Measurements from ENCODE around the gene UQCR11. TPM values are rescaled to one million over a fixed set of nuclear protein-coding genes. Genes with fewer than 3 reads are reported as not detected.
A peak's percentile ranks its signal among the peaks of the same experiment; 100 is the strongest.

UQCR11 gene
- total RNA-seq (2014; rRNA removed; shearing (Covaris generic); ENCODE audit: low replicate concordance) = 59.5 and 192 TPM in 2 replicates

GRCh38 chr19:1605236-1606137 lies at the start of gene UQCR11:
Gene UQCR11, minus strand, starts transcription at chr19:1605462. Its CDS starts 53 bp downstream, at chr19:1605409.
- DNase-seq = peak; percentile 89
- no peaks in the 10 kb centered on the region for H3K27me3 ChIP-seq
- peaks cover 7% of the 10 kb centered on the region for H3K36me3 ChIP-seq
- peak within 1 kb of the TSS; percentile 86 for H3K4me3 ChIP-seq
- H3K9me3 ChIP-seq = no peaks in the 10 kb centered on the region

GRCh38 chr19:1654178-1654792 lies 49.0 kb upstream of the UQCR11 start:
- H3K4me3 ChIP-seq = no peak overlapping the region
- no peak for DNase-seq

GRCh38 chr19:1653300-1653628 lies 48.0 kb upstream of the UQCR11 start:
- DNase-seq = no peak
- H3K36me3 ChIP-seq = peaks cover 10% of the 10 kb centered on the region; the same call in 1 of the 2 replicates
- no peaks in the 10 kb centered on the region for H3K27me3 ChIP-seq
- H3K9me3 ChIP-seq = no peaks in the 10 kb centered on the region
- peak overlapping the region; percentile 83 for H3K4me3 ChIP-seq

More at GRCh38 chr19:1654178-1654792, 49.0 kb upstream of the UQCR11 start:
- H3K36me3 ChIP-seq = peaks cover 8% of the 10 kb centered on the region; the same call in 1 of the 2 replicates
- H3K27me3 ChIP-seq = no peaks in the 10 kb centered on the region
- H3K9me3 ChIP-seq = no peaks in the 10 kb centered on the region

- peak; percentile 94 for DNase-seq
- Histone ChIP-seq H3K27me3 (no peaks in the 10 kb centered on the region), H3K36me3 (peaks cover 10% of the 10 kb centered on the region; the same call in 1 of the 2 replicates), H3K9me3 (no peaks in the 10 kb centered on the region), H3K4me3 (peak within 1 kb of the TSS; percentile 83)
Observed at GRCh38 chr19:1652471-1653299, 47.4 kb upstream of the UQCR11 start, which contains the start of gene TCF3. Gene TCF3, minus strand, starts transcription at chr19:1652615. Its CDS starts 2,367 bp downstream, at chr19:1650248.

- H3K27me3 ChIP-seq = no peaks in the 10 kb centered on the region
- peak overlapping the region; percentile 63 for H3K4me3 ChIP-seq
- DNase-seq = peak; percentile 24
- no peaks in the 10 kb centered on the region for H3K9me3 ChIP-seq
- H3K36me3 ChIP-seq = peaks cover 10% of the 10 kb centered on the region; the same call in 1 of the 2 replicates
Observed at GRCh38 chr19:1651568-1652291, 46.5 kb upstream of the UQCR11 start.

GRCh38 chr19:1650650-1651567 lies 45.6 kb upstream of the UQCR11 start:
- no peak for DNase-seq
- H3K4me3 ChIP-seq = peak overlapping the region; percentile 63
- H3K36me3 ChIP-seq = peaks cover 10% of the 10 kb centered on the region; the same call in 1 of the 2 replicates
- H3K9me3 ChIP-seq = no peaks in the 10 kb centered on the region
- H3K27me3 ChIP-seq = no peaks in the 10 kb centered on the region

GRCh38 chr19:1649706-1650649 lies 44.7 kb upstream of the UQCR11 start:
- DNase-seq = no peak
- peaks cover 10% of the 10 kb centered on the region; the same call in 1 of the 2 replicates for H3K36me3 ChIP-seq
- peak overlapping the region; percentile 63; the same call in 1 of the 2 replicates for H3K4me3 ChIP-seq
- H3K9me3 ChIP-seq = no peaks in the 10 kb centered on the region
- H3K27me3 ChIP-seq = no peaks in the 10 kb centered on the region

- Histone ChIP-seq H3K36me3 (peaks cover 10% of the 10 kb centered on the region; the same call in 1 of the 2 replicates), H3K4me3 (no peak overlapping the region), H3K9me3 (no peaks in the 10 kb centered on the region), H3K27me3 (no peaks in the 10 kb centered on the region)
- DNase-seq = no peak
Observed at GRCh38 chr19:1648920-1649541, 43.8 kb upstream of the UQCR11 start.

- Histone ChIP-seq H3K4me3 (no peak overlapping the region), H3K27me3 (no peaks in the 10 kb centered on the region), H3K9me3 (no peaks in the 10 kb centered on the region), H3K36me3 (peaks cover 10% of the 10 kb centered on the region; the same call in 1 of the 2 replicates)
- DNase-seq = no peak
Observed at GRCh38 chr19:1648459-1648849, 43.2 kb upstream of the UQCR11 start.

GRCh38 chr19:1647501-1648458 lies 42.5 kb upstream of the UQCR11 start:
- no peak overlapping the region for H3K4me3 ChIP-seq
- DNase-seq = no peak
- peaks cover 10% of the 10 kb centered on the region; the same call in 1 of the 2 replicates for H3K36me3 ChIP-seq
- no peaks in the 10 kb centered on the region for H3K27me3 ChIP-seq
- no peaks in the 10 kb centered on the region for H3K9me3 ChIP-seq

GRCh38 chr19:1646659-1647453 lies 41.6 kb upstream of the UQCR11 start:
- H3K9me3 ChIP-seq = no peaks in the 10 kb centered on the region
- H3K27me3 ChIP-seq = no peaks in the 10 kb centered on the region
- no peak overlapping the region for H3K4me3 ChIP-seq
- DNase-seq = no peak
- peaks cover 10% of the 10 kb centered on the region; the same call in 1 of the 2 replicates for H3K36me3 ChIP-seq

GRCh38 chr19:1646149-1646548 lies 40.9 kb upstream of the UQCR11 start:
- H3K27me3 ChIP-seq = no peaks in the 10 kb centered on the region
- no peak overlapping the region for H3K4me3 ChIP-seq
- no peak for DNase-seq
- H3K9me3 ChIP-seq = no peaks in the 10 kb centered on the region
- H3K36me3 ChIP-seq = peaks cover 10% of the 10 kb centered on the region; the same call in 1 of the 2 replicates

All from MG63 (cell line).